ENCODE measurements around the gene PAPPA2.

- TF ChIP-seq CTCF (conservative IDR thresholded peaks at IDR 0.05; ENCODE audit: low read depth, low read length): no peak
- TF ChIP-seq EZH2phosphoT487 (IDR thresholded peaks at IDR 0.05; ENCODE audit: borderline replicate concordance, low read length): no peak
These were observed 390.5 kb downstream of the PAPPA2 start for GRCh38 chr1:176853503-176853902.
